ENCODE results near the gene SCAMP2.

SCAMP2 gene

GRCh38 chr15:74795966-74796625, 77.1 kb downstream of the SCAMP2 start:
- DNase-seq (ENCODE audit: low read depth in 2 of 2): no peak

DNA sequence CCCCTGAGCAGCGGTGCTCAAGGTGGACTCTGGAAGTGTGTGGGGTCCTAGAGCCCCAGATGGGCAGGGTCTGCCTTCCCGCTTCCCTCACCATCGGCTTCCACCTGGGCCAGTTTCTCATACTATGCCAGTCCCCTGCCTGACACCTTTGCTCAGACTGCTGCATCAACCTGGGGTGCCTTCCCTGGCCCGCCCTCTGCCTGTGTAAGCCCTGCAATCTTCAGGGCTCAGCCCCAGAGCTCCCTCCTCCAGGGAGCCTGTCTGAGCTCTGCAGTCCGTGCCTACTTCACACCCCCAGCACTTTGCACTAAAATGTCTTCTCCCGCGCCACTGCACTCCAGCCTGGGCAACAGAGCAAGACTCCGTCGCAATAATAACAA, 78.2 kb downstream of the SCAMP2 start:
- DNase-seq (ENCODE audit: low read depth in 2 of 2): no peak

DNA sequence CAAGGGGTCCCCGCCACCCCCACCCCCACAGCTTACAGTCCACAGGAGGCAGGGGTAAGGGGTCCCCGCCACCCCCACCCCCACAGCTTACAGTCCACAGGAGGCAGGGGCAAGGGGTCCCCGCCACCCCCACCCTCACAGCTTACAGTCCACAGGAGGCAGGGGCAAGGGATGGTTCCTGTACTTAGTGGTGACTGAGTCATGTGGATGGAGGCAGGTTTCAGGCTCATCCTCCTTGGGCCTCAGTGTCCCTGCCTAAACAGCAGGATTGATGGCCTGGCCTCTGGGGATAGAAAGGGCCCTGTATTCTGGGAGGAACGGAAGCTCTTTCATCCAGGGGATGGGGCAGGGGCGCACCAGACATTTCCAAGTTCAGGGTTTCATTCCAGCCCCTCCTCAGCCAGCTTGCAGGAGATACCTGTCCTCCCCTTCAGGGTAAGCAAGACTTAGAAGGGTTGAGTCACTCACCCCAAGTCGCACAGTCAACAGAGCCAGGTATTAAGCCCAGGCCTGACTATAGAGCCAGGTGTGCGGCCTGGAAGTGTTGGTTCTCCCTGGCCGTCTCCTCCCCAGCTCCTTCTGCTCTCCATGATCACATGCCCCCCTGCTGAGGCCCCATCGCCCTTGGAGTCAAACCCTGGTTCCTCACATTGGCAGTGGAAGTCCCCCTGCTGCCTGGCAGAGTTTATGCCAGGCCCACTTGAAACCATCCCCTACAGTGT, 78.8 kb downstream of the SCAMP2 start:
- DNase-seq (ENCODE audit: low read depth in 2 of 2): no peak
